WTC11 (cell line): ENCODE data around the gene ATAD2B.

Source experiments
- ATF2 ChIP-seq: sonication (generic); formaldehyde crosslinking; IDR thresholded peaks from 2 replicates; pipeline ENCODE4 v1.8.1; 2022; ENCODE audit warnings: low read depth, missing genetic modification reagents, borderline replicate concordance
- ATF6 ChIP-seq: sonication (generic); formaldehyde crosslinking; IDR thresholded peaks from 2 replicates; pipeline ENCODE4 v1.8.1; 2023; ENCODE audit warnings: mild to moderate bottlenecking, missing genetic modification reagents
- CTCF ChIP-seq: fragments of 200-600 bp; IDR thresholded peaks from 2 replicates; pipeline ENCODE4 v1.8.0; 2022; ENCODE audit warnings: antibody characterized with exemption
- E2F4 ChIP-seq: sonication (generic); formaldehyde crosslinking; IDR thresholded peaks from 2 replicates; pipeline ENCODE4 v1.8.1; 2022; ENCODE audit warnings: low read depth, mild to moderate bottlenecking, moderate library complexity, missing genetic modification reagents, borderline replicate concordance
- MAX ChIP-seq: sonication (generic); formaldehyde crosslinking; IDR thresholded peaks from 2 replicates; pipeline ENCODE4 v1.8.0; 2022; ENCODE audit warnings: mild to moderate bottlenecking, missing genetic modification reagents
- NR2C2 ChIP-seq: sonication (generic); formaldehyde crosslinking; IDR thresholded peaks from 2 replicates; pipeline ENCODE4 v1.8.0; 2022; ENCODE audit warnings: mild to moderate bottlenecking, missing genetic modification reagents
- SMAD4 ChIP-seq: sonication (generic); formaldehyde crosslinking; IDR thresholded peaks from 2 replicates; pipeline ENCODE4 v1.8.0; 2022; ENCODE audit warnings: mild to moderate bottlenecking, missing genetic modification reagents
- SOX15 ChIP-seq: fragments of 250-450 bp; sonication (Bioruptor Pico); IDR thresholded peaks from 2 replicates; pipeline ENCODE4 v1.9.0; 2021; ENCODE audit warnings: mild to moderate bottlenecking
- SP1 ChIP-seq: sonication (generic); formaldehyde crosslinking; conservative IDR thresholded peaks from 2 replicates; pipeline ENCODE4 v1.8.1; 2022; ENCODE audit warnings: missing genetic modification reagents
- ZBTB21 ChIP-seq: sonication (generic); formaldehyde crosslinking; IDR thresholded peaks from 2 replicates; pipeline ENCODE4 v1.8.1; 2023; ENCODE audit warnings: mild to moderate bottlenecking, missing genetic modification reagents, borderline replicate concordance
- ZNF263 ChIP-seq: sonication (generic); formaldehyde crosslinking; IDR thresholded peaks from 2 replicates; pipeline ENCODE4 v1.8.1; 2022; ENCODE audit warnings: low read depth, mild to moderate bottlenecking, moderate library complexity, missing genetic modification reagents
- ZNF512 ChIP-seq: sonication (generic); formaldehyde crosslinking; IDR thresholded peaks from 2 replicates; pipeline ENCODE4 v1.8.1; 2022; ENCODE audit warnings: missing genetic modification reagents, borderline replicate concordance
- ZNF532 ChIP-seq: fragments of 250-450 bp; sonication (Bioruptor Pico); IDR thresholded peaks from 2 replicates; pipeline ENCODE4 v1.9.0; 2021; ENCODE audit warnings: mild to moderate bottlenecking, borderline replicate concordance

GRCh38 chr2:23926750-23927571, at the start of gene ATAD2B:
- TF ChIP-seq ATF6 (CRISPR knock-in tag): no peak
- TF ChIP-seq CTCF: peak; percentile 52; the same call in 1 of the 2 replicates
- peak; percentile 72; the same call in 1 of the 2 replicates for TF ChIP-seq MAX (CRISPR knock-in tag)
- no peak for TF ChIP-seq E2F4
- TF ChIP-seq ZNF532 (CRISPR knock-in tag): no peak
- TF ChIP-seq SMAD4 (CRISPR knock-in tag): no peak
- no peak for TF ChIP-seq ZNF512 (CRISPR knock-in tag)
- TF ChIP-seq ATF2: no peak
- TF ChIP-seq SOX15 (CRISPR knock-in tag): no peak
- TF ChIP-seq SP1 (CRISPR knock-in tag): peak; percentile 91
- TF ChIP-seq NR2C2 (CRISPR knock-in tag): 0 out of 2 replicates have a peak, but pooled peaks have one; percentile 23
- no peak for TF ChIP-seq ZNF263 (CRISPR knock-in tag)
- peak; percentile 86 for TF ChIP-seq ZBTB21
